ENCODE measurements around the gene RAX2.

- TF ChIP-seq, protein P1, sequence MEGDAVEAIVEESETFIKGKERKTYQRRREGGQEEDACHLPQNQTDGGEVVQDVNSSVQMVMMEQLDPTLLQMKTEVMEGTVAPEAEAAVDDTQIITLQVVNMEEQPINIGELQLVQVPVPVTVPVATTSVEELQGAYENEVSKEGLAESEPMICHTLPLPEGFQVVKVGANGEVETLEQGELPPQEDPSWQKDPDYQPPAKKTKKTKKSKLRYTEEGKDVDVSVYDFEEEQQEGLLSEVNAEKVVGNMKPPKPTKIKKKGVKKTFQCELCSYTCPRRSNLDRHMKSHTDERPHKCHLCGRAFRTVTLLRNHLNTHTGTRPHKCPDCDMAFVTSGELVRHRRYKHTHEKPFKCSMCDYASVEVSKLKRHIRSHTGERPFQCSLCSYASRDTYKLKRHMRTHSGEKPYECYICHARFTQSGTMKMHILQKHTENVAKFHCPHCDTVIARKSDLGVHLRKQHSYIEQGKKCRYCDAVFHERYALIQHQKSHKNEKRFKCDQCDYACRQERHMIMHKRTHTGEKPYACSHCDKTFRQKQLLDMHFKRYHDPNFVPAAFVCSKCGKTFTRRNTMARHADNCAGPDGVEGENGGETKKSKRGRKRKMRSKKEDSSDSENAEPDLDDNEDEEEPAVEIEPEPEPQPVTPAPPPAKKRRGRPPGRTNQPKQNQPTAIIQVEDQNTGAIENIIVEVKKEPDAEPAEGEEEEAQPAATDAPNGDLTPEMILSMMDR (IDR thresholded peaks at IDR 0.05): no peak
- TF ChIP-seq POLR2AphosphoS5 (IDR thresholded peaks at IDR 0.05; ENCODE audit: insufficient read depth in 1 of 2, low read depth in 1 of 2): no peak
Observed at GRCh38 chr19:3719868-3720267, 52.2 kb downstream of the RAX2 start.
